Panc1 (cell line): ENCODE data around the gene MAGI3. TPM values are rescaled to one million over a fixed set of nuclear protein-coding genes. Genes with fewer than 3 reads are reported as not detected.
"Not testable (repeated sequence)": the region's sequence is repeated elsewhere in the genome, so short reads cannot be mapped to it uniquely, and the experiment has no call there.

Experiments used
- ATAC-seq: fragments of 200-7000 bp; cut with Tn5 transposase; 2 replicates; pipeline ENCODE4 v1.9.1; 2020; ENCODE audit warnings: mild to moderate bottlenecking, moderate library complexity
- BruUV-seq: library from RNA; stranded (reverse); fragments of 400-500 nt; replicated peaks from 2 replicates; lab custom pipeline; 2021; lab: Mats Ljungman, UMichigan
- CTCF ChIA-PET: fragments of 300-600 bp; sonication (Branson Sonifier 250); formaldehyde crosslinking; loops from one replicate; lab custom pipeline; 2022; ENCODE audit warnings: antibody characterized with exemption; lab: Charles Lee
- POLR2A ChIA-PET: fragments of 300-600 bp; sonication (Branson Sonifier 250); formaldehyde crosslinking; loops from one replicate; lab custom pipeline; 2022; ENCODE audit warnings: antibody characterized with exemption; lab: Charles Lee
- DNase-seq: peaks from one replicate; pipeline ENCODE4 v3.0.0-alpha.2; 2010; ENCODE audit warnings: low read depth, low spot score
- H3K27ac ChIP-seq: 2 replicates; pipeline ENCODE4 v1.5.1; 2011; ENCODE audit warnings: mild to moderate bottlenecking, low read length, inconsistent platforms
- H3K27me3 ChIP-seq: fragments of 200-500 bp; sonication (Bioruptor generic); 2 replicates; pipeline ENCODE4 v1.6.0; 2014; ENCODE audit warnings: low read length, inconsistent platforms; ENCODE audit not compliant: control insufficient read depth, insufficient read depth
- H3K36me3 ChIP-seq: fragments of 200-500 bp; sonication (Bioruptor generic); 2 replicates; pipeline ENCODE4 v1.5.1; 2014; ENCODE audit warnings: inconsistent platforms, mild to moderate bottlenecking, low read length, moderate library complexity; ENCODE audit not compliant: control insufficient read depth, insufficient read depth
- H3K4me1 ChIP-seq: 2 replicates; pipeline ENCODE4 v1.5.1; 2011; ENCODE audit warnings: inconsistent platforms, mild to moderate bottlenecking, low read length, moderate library complexity; ENCODE audit not compliant: control insufficient read depth, insufficient read depth
- H3K4me3 ChIP-seq, 2 experiments: 2 replicates each; pipeline ENCODE4 v1.5.1; 2011 to 2012; ENCODE audit warnings: low read depth in 2 of 2, low read length in 2 of 2, mild to moderate bottlenecking in 2 of 2, inconsistent platforms in 1 of 2, moderate library complexity in 1 of 2
- H3K9me3 ChIP-seq: fragments of 200-500 bp; sonication (Bioruptor generic); 2 replicates; pipeline ENCODE4 v1.5.1; 2014; ENCODE audit warnings: low read depth, mild to moderate bottlenecking, inconsistent platforms, low read length, moderate library complexity; ENCODE audit not compliant: control insufficient read depth, insufficient read depth
- CTCF ChIP-seq: fragments of 450-650 bp; IDR thresholded peaks from 2 replicates; pipeline ENCODE4 v1.5.1; 2017; ENCODE audit warnings: mild to moderate bottlenecking
- POLR2AphosphoS5 ChIP-seq: IDR thresholded peaks from 2 replicates; pipeline ENCODE4 v1.6.1; 2012; ENCODE audit warnings: mild to moderate bottlenecking, low read depth, low read length, moderate library complexity
- REST ChIP-seq, 2 experiments: IDR thresholded peaks; 2 replicates each; pipeline ENCODE4 v1.6.1; 2011 to 2012; ENCODE audit warnings: low read depth in 2 of 2, control low read depth in 1 of 2, low read length in 1 of 2, mild to moderate bottlenecking in 1 of 2, moderate library complexity in 1 of 2; ENCODE audit not compliant: insufficient read depth in 1 of 2
- SIN3A ChIP-seq: IDR thresholded peaks from 2 replicates; pipeline ENCODE4 v1.6.1; 2012; ENCODE audit warnings: low read depth, mild to moderate bottlenecking, low read length, moderate library complexity, borderline replicate concordance; ENCODE audit not compliant: insufficient read depth
- TCF7L2 ChIP-seq: IDR thresholded peaks from 2 replicates; pipeline ENCODE4 v1.6.1; 2011; ENCODE audit warnings: mild to moderate bottlenecking, low read depth, low read length, inconsistent platforms
- in situ Hi-C: cut with HindIII; loops from 2 replicates; pipeline ENCODE4 v1.10.0; 2016; ENCODE audit warnings: low sequenced_read_pairs, low pct_unique_long_range_greater_than_20kb
- intact Hi-C: fragments of 100-400 bp; cut with micrococcal nuclease; formaldehyde crosslinking; loops from one replicate; pipeline ENCODE4 v1.10.0; 2022; ENCODE audit not compliant: unreplicated experiment
- total RNA-seq: library from RNA; stranded (reverse); gene quantifications from one replicate; pipeline ENCODE4 v1.2.1, GENCODE V29; 2021; ENCODE audit not compliant: unreplicated experiment

MAGI3 gene
- total RNA-seq, 1 experiment from 2014 or later: 10.9 TPM

GRCh38 chr1:113567427-113567826 lies 177.1 kb downstream of the MAGI3 start:
- CTCF ChIA-PET: no interaction called here
- in situ Hi-C loops: no loop called here

GRCh38 chr1:113575744-113576260 lies 185.5 kb downstream of the MAGI3 start:
- DNase-seq, ATAC-seq, H3K27me3 ChIP-seq, in situ Hi-C loops, H3K27ac ChIP-seq, POLR2A ChIA-PET, CTCF ChIA-PET, intact Hi-C loops, H3K4me3 ChIP-seq, H3K36me3 ChIP-seq, H3K9me3 ChIP-seq, BruUV-seq, H3K4me1 ChIP-seq: not testable (repeated sequence)

More at GRCh38 chr1:113567427-113567826, 177.1 kb downstream of the MAGI3 start:
- TF ChIP-seq CTCF (no peak), TCF7L2 (no peak), POLR2AphosphoS5 (no peak), SIN3A (no peak), REST (IDR thresholded peaks at IDR 0.05; ENCODE audit: insufficient read depth in 1 of 2, low read depth in 2 of 2, low read length in 1 of 2) (no peak)
- Histone ChIP-seq H3K36me3 (no peaks in the 10 kb centered on the region), H3K27ac (no peak overlapping the region), H3K4me3 (no peak overlapping the region), H3K9me3 (0 out of 2 replicates have a peak, but pooled peaks cover 8% of the 10 kb centered on the region), H3K4me1 (no peaks in the 10 kb centered on the region), H3K27me3 (no peaks in the 10 kb centered on the region)
- DNase-seq: no peak
- intact Hi-C loops: no loop called here
- BruUV-seq: no TSS peak
- no peak for ATAC-seq
- POLR2A ChIA-PET: no interaction called here

GRCh38 chr1:113576271-113576670 lies 186.0 kb downstream of the MAGI3 start:
- Histone ChIP-seq H3K36me3 (no peaks in the 10 kb centered on the region), H3K4me1 (no peaks in the 10 kb centered on the region), H3K9me3 (no peaks in the 10 kb centered on the region), H3K27me3 (no peaks in the 10 kb centered on the region), H3K27ac (no peak overlapping the region), H3K4me3 (no peak overlapping the region)
- DNase-seq: no peak
- ChIA-PET CTCF (no interaction called here), POLR2A (no interaction called here)
- no peak for TF ChIP-seq SIN3A
- no peak for TF ChIP-seq TCF7L2
- TF ChIP-seq POLR2AphosphoS5: no peak
- TF ChIP-seq CTCF: no peak
- TF ChIP-seq REST (IDR thresholded peaks at IDR 0.05; ENCODE audit: insufficient read depth in 1 of 2, low read depth in 2 of 2, low read length in 1 of 2): no peak
- ATAC-seq: no peak
- in situ Hi-C loops (no loop called here), intact Hi-C loops (no loop called here)
- no TSS peak for BruUV-seq
